SH-SY5Y (cell line): ENCODE data around the gene GPR176.
A peak's percentile ranks its signal among the peaks of the same experiment; 100 is the strongest.

Experiments
- GATA2 ChIP-seq: IDR thresholded peaks from 2 replicates; pipeline ENCODE4 v1.6.1; 2011; ENCODE audit warnings: mild to moderate bottlenecking, low read depth, low read length
- GATA3 ChIP-seq: IDR thresholded peaks from 2 replicates; pipeline ENCODE4 v1.6.1; 2011; ENCODE audit warnings: low read depth, mild to moderate bottlenecking, low read length, moderate library complexity

DNA sequence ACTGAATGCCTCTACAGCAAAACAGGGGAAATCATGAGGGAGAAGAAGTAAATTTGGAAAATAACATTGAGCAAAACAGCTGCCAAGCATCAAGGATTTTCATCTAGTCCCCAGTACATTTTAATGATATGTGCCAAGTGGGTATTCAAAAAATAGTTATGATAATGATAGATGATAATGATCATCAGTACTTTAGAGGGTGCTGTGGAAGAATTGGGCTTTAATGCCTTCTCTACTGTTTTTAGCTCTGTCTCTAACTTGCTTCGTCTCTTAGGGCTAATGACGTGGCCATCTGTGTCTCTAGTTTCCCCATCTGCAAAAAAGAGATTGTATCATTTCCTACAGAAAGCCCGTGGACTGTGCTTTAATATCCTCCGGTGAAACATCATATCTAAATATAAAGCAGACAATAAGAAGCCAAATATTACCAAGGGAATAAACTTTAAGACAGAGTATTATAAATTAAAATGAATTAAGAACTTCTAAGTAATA lies 127.2 kb downstream of the GPR176 start:
- peak; percentile 50; the same call in 1 of the 2 replicates for TF ChIP-seq GATA3
- peak; percentile 44; the same call in 1 of the 2 replicates for TF ChIP-seq GATA2
